ENCODE measurements around the gene BST1.

Gene BST1, protein sequence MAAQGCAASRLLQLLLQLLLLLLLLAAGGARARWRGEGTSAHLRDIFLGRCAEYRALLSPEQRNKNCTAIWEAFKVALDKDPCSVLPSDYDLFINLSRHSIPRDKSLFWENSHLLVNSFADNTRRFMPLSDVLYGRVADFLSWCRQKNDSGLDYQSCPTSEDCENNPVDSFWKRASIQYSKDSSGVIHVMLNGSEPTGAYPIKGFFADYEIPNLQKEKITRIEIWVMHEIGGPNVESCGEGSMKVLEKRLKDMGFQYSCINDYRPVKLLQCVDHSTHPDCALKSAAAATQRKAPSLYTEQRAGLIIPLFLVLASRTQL

GRCh38 chr4:15702941-15703403, at the start of gene BST1:
Gene BST1, plus strand, starts transcription at chr4:15703065. Its CDS starts 80 bp downstream, at chr4:15703145.
- no peak for DNase-seq

- no peak for DNase-seq
Measured at GRCh38 chr4:15653420-15653819, 49.4 kb upstream of the BST1 start.

GRCh38 chr4:15653864-15654592, 48.8 kb upstream of the BST1 start:
- no peak for DNase-seq

DNA sequence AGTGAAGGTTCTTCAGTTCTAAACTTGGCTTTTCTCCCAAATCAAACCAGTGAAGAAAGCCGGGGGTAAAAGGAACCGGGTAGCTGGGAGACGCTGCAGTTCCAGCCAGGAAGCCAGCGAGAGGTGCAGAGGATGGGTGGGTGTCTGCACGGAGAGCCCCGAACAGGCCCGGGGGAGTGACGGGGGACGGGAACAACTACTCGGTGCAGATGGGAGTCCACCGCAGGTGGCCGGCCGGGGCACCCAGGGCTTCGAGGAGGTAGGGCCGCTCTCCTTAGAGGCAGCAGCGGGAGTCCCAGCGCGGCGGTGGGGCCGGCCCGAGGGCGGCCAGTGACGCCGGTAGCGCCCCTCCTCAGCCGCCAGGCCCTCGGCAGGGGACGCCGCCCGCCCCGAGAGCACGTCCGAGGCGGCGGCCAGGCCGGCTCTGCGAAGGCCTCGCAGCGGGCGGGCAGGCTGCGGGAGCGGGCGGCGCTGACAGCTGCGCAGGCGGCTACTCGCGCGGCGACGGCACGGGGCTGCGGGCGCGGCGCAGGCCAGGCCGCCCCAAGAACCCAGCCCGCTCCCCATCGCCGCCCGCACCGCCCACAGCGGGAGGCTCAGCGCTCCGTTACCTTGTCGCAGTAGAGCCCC, 48.2 kb upstream of the BST1 start:
- no peak for DNase-seq

DNA sequence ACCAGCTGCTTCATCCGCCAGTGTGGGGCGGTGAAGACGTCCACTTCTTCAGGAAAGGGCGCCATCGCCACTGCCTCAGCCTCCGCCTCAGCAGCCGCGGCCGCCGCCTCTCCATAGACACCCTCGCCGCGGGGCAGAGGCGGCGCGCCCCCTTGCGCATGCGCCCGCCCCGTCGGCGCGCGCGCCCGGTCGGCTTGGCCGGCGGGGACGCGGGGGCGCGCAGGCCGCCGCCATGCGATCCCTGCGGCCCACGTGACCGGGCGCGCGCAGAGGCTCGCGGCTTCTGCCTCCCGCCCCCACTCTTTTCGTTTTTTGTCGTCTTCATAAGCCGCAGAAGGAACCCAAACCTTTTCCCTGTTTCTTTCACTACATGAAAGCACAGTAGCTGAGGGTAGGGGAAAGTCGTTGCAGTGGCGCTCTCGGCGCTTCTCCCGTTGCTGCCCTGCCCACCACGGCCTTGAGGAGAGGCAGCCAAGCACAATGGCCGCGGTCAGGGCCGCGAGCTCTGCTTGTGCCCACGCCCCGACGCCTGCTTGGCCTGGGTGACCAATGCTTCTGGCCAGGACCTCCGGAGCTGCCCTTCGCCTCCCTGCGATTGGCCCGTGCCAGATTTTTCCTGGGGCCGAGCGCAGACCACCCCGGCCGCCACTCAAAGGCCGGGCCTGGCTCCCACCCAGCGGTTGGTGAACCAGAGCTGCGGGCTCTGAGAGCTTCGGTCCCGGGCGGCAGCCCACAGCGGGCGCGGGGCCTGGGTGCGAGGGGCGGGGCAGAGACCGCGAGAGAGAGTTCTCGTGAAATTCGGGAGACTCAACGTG, 47.4 kb upstream of the BST1 start, which contains the start of gene FBXL5:
Gene FBXL5 (minus strand): TSS at position 135 of the 815 bp plus-strand sequence. CDS start 70 bp downstream, at position 65.
- peak; percentile 34 for DNase-seq

- no peak for DNase-seq
Measured at GRCh38 chr4:15656038-15656470, 46.8 kb upstream of the BST1 start.

DNA sequence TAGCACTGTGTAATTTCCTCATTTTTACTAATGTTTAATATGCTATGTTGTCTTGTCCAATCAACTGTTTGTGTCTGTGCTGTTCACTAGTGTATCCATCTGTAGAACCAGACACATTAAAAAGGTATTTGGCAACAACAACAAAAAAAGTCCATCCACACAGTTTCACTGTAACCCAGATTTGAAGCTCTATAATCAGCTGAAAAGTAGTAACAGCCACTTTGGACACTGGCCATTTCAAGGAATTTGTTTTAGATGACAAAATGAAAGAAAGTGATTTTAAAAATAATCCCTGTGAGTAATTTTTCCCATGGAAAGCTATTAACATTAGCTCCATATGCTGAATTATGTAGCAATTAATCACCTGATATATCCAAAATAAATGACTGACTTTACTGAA, 45.5 kb upstream of the BST1 start:
- DNase-seq = no peak

GRCh38 chr4:15658136-15658770, 44.6 kb upstream of the BST1 start:
- DNase-seq = no peak

DNA sequence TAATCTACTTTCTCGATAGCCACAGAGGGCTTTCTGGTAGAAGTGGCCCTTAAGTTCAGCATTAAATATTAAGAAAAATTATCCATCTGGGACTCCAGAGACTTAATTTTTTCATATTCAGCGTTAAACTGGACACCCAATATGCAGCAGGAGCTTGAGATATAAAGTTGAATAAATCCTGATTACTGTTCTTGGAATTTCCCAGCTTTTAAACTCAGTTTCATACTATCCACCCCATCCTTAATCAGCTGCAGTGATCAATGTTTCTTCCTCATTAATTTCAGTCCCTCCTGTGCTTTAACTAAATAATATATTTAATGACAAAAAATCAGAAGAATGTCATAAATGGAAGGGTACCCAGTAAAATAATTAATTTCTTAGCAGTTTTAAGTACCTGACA, 44.1 kb upstream of the BST1 start:
- no peak for DNase-seq

- no peak for DNase-seq
Measured at GRCh38 chr4:15659768-15660570, 42.9 kb upstream of the BST1 start.

DNA sequence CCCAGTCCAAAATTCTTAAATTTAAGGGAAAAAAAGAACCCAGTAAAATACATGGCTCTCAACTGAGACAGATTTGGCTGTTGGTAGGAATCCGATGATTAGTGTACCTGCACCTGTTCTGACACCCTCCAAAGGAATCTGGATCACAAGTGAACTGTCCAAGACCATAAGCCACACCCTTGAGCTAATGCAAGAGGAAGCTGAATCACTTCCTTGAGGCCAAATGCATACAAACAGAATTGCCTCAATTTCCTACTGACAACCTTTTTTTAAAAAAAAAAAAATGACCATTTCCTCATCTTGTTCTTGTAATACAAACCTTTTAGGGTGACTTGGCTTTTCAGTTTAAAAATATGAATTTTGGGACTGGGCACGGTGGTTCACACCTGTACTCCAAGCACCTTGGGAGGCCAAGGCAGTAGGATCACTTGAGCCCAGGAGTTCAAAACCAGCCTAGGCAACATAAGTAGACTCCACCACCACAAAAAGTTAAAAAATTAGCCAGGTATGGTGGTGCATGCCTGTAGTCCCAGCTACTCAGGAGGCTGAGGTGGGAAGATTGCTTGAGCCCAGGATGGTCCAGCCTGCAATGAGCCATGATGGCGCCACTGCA, 37.0 kb upstream of the BST1 start:
- DNase-seq = no peak

DNA sequence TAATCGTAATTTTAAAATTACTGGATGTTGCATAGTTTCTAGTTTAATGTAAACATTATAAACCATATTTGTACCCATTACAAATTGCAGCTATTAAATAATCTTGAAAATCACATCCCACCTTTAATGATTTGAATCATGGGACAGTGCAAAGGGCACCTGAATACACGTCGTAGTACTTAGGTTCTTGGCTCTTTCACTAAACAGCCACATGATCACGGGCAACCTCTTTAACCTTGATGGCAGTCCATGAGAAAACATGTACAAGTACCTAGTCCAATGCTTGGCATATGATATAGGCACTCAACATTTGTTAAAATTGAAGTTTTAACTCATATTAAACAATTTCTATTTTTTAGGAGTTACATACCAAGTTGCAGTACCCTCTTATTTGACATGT, 35.9 kb upstream of the BST1 start:
- DNase-seq = no peak

DNA sequence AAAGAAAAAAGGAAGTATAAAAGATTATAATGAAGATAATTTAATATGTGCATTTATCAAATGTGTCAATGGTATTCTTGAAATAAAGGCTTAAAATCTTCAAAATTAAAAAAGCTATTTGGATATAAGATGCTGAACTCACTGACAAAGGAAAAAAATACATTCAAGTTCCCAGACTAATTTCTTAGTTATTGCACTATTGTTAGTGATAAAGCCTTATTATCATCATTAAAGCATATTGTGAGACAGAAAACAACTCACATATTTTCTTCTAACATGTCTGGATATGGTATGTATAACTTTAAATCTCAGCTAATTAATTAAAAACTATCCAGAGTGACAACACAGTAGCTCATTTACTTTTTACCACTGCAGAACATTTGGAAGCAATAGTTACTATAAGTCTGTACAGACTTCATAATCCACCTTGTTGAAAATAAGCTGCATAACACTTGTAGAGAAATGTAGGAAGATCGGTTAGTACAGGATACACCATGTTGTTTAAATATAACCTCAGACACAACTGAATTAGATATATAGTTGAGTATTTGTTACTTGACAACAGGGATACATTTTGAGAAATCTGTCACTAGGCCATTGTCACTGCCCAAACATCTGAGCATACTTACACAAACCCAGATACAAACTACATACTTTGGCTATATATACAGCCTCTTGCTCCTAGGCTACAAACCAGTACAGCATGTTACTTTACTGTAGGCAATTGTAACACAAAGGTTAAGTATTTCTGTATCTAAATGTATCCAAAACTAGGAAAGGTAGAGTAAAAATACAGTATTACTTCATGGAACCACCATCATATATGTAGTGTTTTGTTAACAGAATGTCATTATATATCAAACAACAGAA, 34.1 kb upstream of the BST1 start:
- no peak for DNase-seq

- DNase-seq = no peak
Measured at GRCh38 chr4:15670576-15670975, 32.3 kb upstream of the BST1 start.

DNA sequence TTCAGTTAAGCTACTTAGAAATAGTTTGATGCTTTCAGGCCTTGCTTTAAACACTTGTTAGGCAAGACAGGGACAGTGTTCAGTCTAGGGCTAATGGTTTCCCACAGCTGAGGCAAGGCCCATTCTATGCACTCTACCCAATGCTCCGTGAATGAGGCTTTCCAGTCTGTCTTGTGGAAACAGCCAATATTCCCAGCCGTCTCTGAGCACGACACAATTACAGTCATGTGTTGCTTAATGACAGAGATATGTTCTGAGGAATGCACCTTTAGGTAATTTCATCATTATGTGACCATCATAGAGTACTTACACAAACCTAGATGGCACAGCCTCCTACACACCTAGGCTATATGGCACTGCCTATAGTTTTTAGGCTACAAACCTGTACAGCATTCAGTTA, 30.8 kb upstream of the BST1 start:
- DNase-seq = no peak

- no peak for DNase-seq
Measured at GRCh38 chr4:15673337-15673736, 29.5 kb upstream of the BST1 start.

DNA sequence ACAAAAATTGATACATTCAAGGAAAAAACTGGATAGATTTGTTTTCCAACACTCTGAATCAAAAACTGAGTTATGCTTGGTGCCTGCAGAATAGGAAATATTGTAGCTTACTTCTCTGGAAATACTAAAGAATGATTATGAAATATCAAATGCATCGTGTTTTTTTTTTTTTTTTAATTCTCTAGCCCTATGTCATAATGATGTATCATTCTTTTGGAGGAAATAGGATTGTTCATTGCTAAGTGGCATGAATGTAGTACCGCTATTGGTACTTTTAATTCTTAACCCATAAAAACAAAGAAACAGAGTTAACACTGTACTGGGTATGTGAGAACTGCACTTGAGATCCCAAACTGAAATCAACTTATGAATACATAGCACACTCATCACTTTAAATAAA, 28.8 kb upstream of the BST1 start:
- no peak for DNase-seq

GRCh38 chr4:15674926-15675325, 27.9 kb upstream of the BST1 start:
- DNase-seq = no peak

DNA sequence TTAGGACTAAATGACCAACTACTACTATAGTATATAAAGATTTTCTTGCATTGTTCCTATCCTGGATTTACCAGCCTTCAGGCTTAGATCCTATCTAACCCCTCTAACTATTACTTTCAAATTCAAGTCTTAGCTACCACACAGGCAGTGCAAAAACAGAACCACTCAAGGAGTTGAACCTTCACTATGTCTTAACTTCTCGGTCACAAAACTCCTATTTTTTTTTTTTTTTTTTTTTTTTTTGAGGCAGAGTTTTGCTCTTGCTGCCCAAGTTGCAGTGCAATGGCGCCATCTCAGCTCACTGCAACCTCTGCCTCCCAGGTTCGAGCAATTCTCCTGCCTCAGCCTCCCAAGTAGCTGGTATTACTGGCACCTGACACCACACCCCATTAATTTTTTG, 27.5 kb upstream of the BST1 start:
- DNase-seq = no peak

GRCh38 chr4:15676039-15676438, 26.8 kb upstream of the BST1 start:
- DNase-seq = no peak
